ENCODE measurements around the gene ADCY10. TPM values are rescaled to one million over a fixed set of nuclear protein-coding genes. Genes with fewer than 3 reads are reported as not detected.
"Not testable (repeated sequence)": the region's sequence is repeated elsewhere in the genome, so short reads cannot be mapped to it uniquely, and the experiment has no call there.

The ADCY10 gene
- total RNA-seq, 1 donor from 2014 or later = not detected

DNA sequence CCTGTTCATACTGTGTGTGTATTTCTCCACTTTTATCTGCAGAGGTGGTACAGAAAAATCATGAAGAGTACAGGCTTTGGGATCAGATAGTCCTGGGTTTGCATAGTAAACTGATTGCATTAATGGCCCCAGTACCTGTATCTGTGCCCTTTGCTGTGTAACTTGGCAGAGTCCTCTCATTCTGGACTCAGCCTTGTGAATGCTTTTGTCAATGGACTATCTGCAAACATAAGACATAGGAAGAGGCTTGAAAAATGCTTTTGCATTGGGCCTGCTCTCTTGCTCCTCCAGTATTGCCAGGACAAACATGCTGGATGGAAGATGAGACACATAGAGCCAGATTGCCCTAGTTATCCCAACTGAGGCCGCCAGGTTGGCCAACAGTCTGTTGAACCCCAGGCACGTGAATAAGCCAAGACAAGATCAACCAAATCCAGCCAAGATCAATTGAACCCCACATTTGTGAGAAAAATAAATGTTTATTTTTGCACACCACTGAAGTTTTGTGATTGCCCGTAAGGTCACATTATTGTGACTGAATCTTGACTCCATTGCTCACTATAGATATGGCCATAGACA lies 37.2 kb downstream of the ADCY10 start:
- Mint-ChIP-seq H3K36me3 (ENCODE audit: low read depth) (no peaks in the 10 kb centered on the region), H3K4me3 (no peak overlapping the region), H3K4me1 (no peaks in the 10 kb centered on the region), H3K27me3 (ENCODE audit: low read depth) (no peaks in the 10 kb centered on the region), H3K27ac (ENCODE audit: unreplicated experiment) (no peak overlapping the region), H3K9me3 (no peaks in the 10 kb centered on the region)
- DNase-seq (ENCODE audit: low read depth, low spot score) = no peak
- TF ChIP-seq, protein P1, sequence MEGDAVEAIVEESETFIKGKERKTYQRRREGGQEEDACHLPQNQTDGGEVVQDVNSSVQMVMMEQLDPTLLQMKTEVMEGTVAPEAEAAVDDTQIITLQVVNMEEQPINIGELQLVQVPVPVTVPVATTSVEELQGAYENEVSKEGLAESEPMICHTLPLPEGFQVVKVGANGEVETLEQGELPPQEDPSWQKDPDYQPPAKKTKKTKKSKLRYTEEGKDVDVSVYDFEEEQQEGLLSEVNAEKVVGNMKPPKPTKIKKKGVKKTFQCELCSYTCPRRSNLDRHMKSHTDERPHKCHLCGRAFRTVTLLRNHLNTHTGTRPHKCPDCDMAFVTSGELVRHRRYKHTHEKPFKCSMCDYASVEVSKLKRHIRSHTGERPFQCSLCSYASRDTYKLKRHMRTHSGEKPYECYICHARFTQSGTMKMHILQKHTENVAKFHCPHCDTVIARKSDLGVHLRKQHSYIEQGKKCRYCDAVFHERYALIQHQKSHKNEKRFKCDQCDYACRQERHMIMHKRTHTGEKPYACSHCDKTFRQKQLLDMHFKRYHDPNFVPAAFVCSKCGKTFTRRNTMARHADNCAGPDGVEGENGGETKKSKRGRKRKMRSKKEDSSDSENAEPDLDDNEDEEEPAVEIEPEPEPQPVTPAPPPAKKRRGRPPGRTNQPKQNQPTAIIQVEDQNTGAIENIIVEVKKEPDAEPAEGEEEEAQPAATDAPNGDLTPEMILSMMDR (conservative IDR thresholded peaks at IDR 0.05) = no peak

- H3K4me1 Mint-ChIP-seq = no peaks in the 10 kb centered on the region
- TF ChIP-seq, protein P1 (conservative IDR thresholded peaks at IDR 0.05) = no peak
- no peaks in the 10 kb centered on the region for H3K36me3 Mint-ChIP-seq (ENCODE audit: low read depth)
- no peak for DNase-seq (ENCODE audit: low read depth, low spot score)
- no peaks in the 10 kb centered on the region for H3K27me3 Mint-ChIP-seq (ENCODE audit: low read depth)
- H3K9me3 Mint-ChIP-seq = no peaks in the 10 kb centered on the region
- no peak overlapping the region for H3K27ac Mint-ChIP-seq (ENCODE audit: unreplicated experiment)
- H3K4me3 Mint-ChIP-seq = no peak overlapping the region
Observed at GRCh38 chr1:167871331-167871730, 42.6 kb downstream of the ADCY10 start.

DNA sequence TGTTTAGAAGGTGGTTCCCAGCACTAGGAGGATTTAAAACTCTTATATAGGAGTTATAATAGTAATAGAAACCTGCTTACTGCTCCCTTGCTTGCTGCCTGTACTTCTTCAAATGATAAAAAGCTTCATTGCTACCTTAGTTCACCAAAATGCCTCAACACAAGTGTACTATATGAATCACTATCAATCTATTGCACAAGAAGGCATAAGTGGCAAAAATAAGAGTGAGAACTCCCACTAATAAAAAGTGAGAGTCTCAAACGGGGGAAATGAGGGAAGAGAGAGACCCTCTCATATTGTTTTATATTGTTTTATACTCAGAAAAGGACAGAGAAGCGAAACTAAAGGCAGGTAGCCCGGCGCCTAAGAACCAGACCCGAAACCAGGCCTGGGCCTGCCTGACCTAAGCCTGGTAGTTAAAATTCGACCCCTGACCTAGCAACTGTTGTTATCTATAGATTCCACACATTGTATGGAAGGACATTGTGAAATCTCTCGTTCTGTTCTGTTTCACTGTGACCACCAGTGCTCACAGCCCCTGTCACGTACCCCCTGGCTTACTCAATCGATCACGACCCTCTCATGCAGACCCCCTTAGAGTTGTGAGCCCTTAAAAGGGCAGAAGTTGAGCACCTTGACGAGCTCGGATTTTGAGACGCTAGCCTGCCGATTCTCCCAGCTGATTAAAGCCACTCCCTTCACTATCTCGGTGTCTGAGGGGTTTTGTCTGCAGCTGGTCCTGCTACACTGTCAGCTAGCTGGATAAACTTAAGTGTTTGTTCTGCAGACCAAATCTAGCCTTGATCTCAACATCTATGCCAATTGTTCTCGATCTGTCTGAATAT lies 44.6 kb downstream of the ADCY10 start:
- not testable (repeated sequence) for H3K4me3 Mint-ChIP-seq; H3K36me3 Mint-ChIP-seq (ENCODE audit: low read depth); H3K4me1 Mint-ChIP-seq; DNase-seq (ENCODE audit: low read depth, low spot score); H3K9me3 Mint-ChIP-seq; H3K27ac Mint-ChIP-seq (ENCODE audit: unreplicated experiment); H3K27me3 Mint-ChIP-seq (ENCODE audit: low read depth)

- not testable (repeated sequence) for H3K4me1 Mint-ChIP-seq; H3K36me3 Mint-ChIP-seq (ENCODE audit: low read depth); DNase-seq (ENCODE audit: low read depth, low spot score); H3K27ac Mint-ChIP-seq (ENCODE audit: unreplicated experiment); H3K4me3 Mint-ChIP-seq; H3K27me3 Mint-ChIP-seq (ENCODE audit: low read depth); H3K9me3 Mint-ChIP-seq
Observed at GRCh38 chr1:167866739-167867414, 47.1 kb downstream of the ADCY10 start.

- peaks cover 12% of the 10 kb centered on the region for H3K9me3 Mint-ChIP-seq
- not testable (repeated sequence) for H3K4me3 Mint-ChIP-seq; H3K27ac Mint-ChIP-seq (ENCODE audit: unreplicated experiment); H3K36me3 Mint-ChIP-seq (ENCODE audit: low read depth); H3K4me1 Mint-ChIP-seq; H3K27me3 Mint-ChIP-seq (ENCODE audit: low read depth); DNase-seq (ENCODE audit: low read depth, low spot score)
Observed at GRCh38 chr1:167866326-167866725, 47.6 kb downstream of the ADCY10 start.

- H3K27ac Mint-ChIP-seq (ENCODE audit: unreplicated experiment); DNase-seq (ENCODE audit: low read depth, low spot score); H3K4me3 Mint-ChIP-seq; H3K36me3 Mint-ChIP-seq (ENCODE audit: low read depth); H3K27me3 Mint-ChIP-seq (ENCODE audit: low read depth): not testable (repeated sequence)
- Mint-ChIP-seq H3K9me3 (peaks cover 15% of the 10 kb centered on the region), H3K4me1 (peaks cover 10% of the 10 kb centered on the region)
Observed at GRCh38 chr1:167865804-167866308, 48.1 kb downstream of the ADCY10 start.

GRCh38 chr1:167865193-167865592 lies 48.7 kb downstream of the ADCY10 start:
- not testable (repeated sequence) for H3K27me3 Mint-ChIP-seq (ENCODE audit: low read depth); H3K4me3 Mint-ChIP-seq; DNase-seq (ENCODE audit: low read depth, low spot score); H3K27ac Mint-ChIP-seq (ENCODE audit: unreplicated experiment); H3K36me3 Mint-ChIP-seq (ENCODE audit: low read depth)
- peaks cover 15% of the 10 kb centered on the region for H3K9me3 Mint-ChIP-seq
- H3K4me1 Mint-ChIP-seq = peaks cover 10% of the 10 kb centered on the region

Measured in neural crest cell (in vitro differentiated cells).